Mesendoderm (in vitro differentiated cells): ENCODE measurements around the gene TOR1B.
"Not testable (repeated sequence)": the region's sequence is repeated elsewhere in the genome, so short reads cannot be mapped to it uniquely, and the experiment has no call there.

ENCODE experiments used
- DNase-seq: peaks from one replicate; pipeline ENCODE4 v3.0.0; 2013
- H2AK5ac ChIP-seq: 2 replicates; pipeline ENCODE4 v1.6.1; 2013; ENCODE audit warnings: low read length, inconsistent platforms
- H2BK120ac ChIP-seq: 2 replicates; pipeline ENCODE4 v1.6.1; 2013; ENCODE audit warnings: low read depth, mild to moderate bottlenecking, low read length, moderate library complexity, mixed read lengths
- H2BK15ac ChIP-seq: replicated peaks from 2 replicates; pipeline ENCODE4 v1.6.1; 2013; ENCODE audit warnings: low read depth, mild to moderate bottlenecking, moderate library complexity
- H2BK5ac ChIP-seq: 2 replicates; pipeline ENCODE4 v1.6.1; 2013; ENCODE audit warnings: low read length, inconsistent platforms
- H3K18ac ChIP-seq: 2 replicates; pipeline ENCODE4 v1.6.1; 2013; ENCODE audit warnings: mild to moderate bottlenecking, low read length, mixed read lengths
- H3K23ac ChIP-seq: one replicate; pipeline ENCODE4 v1.6.1; 2013; ENCODE audit warnings: low read length
- H3K27ac ChIP-seq: 2 replicates; pipeline ENCODE4 v1.5.1; 2013; ENCODE audit warnings: low read depth, mild to moderate bottlenecking, inconsistent platforms, low read length, moderate library complexity
- H3K27me3 ChIP-seq: 2 replicates; pipeline ENCODE4 v1.6.1; 2013; ENCODE audit warnings: low read length, control low read depth, mild to moderate bottlenecking, inconsistent platforms; ENCODE audit not compliant: insufficient read depth, poor library complexity
- H3K36me3 ChIP-seq: 2 replicates; pipeline ENCODE4 v1.6.1; 2013; ENCODE audit warnings: low read length, inconsistent platforms; ENCODE audit not compliant: control insufficient read depth, insufficient read depth
- H3K4ac ChIP-seq: one replicate; pipeline ENCODE4 v1.6.1; 2013; ENCODE audit warnings: low read depth, mild to moderate bottlenecking, low read length, moderate library complexity
- H3K4me1 ChIP-seq: 2 replicates; pipeline ENCODE4 v1.6.1; 2013; ENCODE audit warnings: low read depth, low read length, inconsistent platforms; ENCODE audit not compliant: control insufficient read depth
- H3K4me2 ChIP-seq: 2 replicates; pipeline ENCODE4 v1.6.1; 2013; ENCODE audit warnings: low read length
- H3K4me3 ChIP-seq: 2 replicates; pipeline ENCODE4 v1.5.1; 2013; ENCODE audit warnings: mild to moderate bottlenecking, low read length
- H3K56ac ChIP-seq: one replicate; pipeline ENCODE4 v1.6.1; 2013; ENCODE audit warnings: low read length
- H3K79me1 ChIP-seq: 2 replicates; pipeline ENCODE4 v1.6.1; 2013; ENCODE audit warnings: low read length, inconsistent platforms
- H3K79me2 ChIP-seq: 2 replicates; pipeline ENCODE4 v1.6.1; 2013; ENCODE audit warnings: mild to moderate bottlenecking, low read length; ENCODE audit not compliant: control insufficient read depth, insufficient read depth
- H3K9ac ChIP-seq: 2 replicates; pipeline ENCODE4 v1.6.1; 2013; ENCODE audit warnings: low read length, inconsistent platforms
- H4K5ac ChIP-seq: one replicate; pipeline ENCODE4 v1.6.1; 2013; ENCODE audit warnings: low read length
- H4K8ac ChIP-seq: one replicate; pipeline ENCODE4 v1.6.1; 2013; ENCODE audit warnings: low read depth, mild to moderate bottlenecking, control low read depth, low read length, moderate library complexity
- WGBS: extraction: QIAGEN DNeasy Blood & Tissue Kit; methylation state at CpG from one replicate; pipeline ENCODE4 v1.1.7; 2013; ENCODE audit warnings: low lambda C conversion rate, missing lambda C conversion rate; ENCODE audit not compliant: insufficient coverage; ENCODE audit errors: extremely low coverage; 5-methylcytosine and 5-hydroxymethylcytosine counted together

Gene TOR1B

GRCh38 chr9:129773262-129774048 is 29.5 kb upstream of the TOR1B start:
- H2BK15ac ChIP-seq: no peak overlapping the region
- no peak overlapping the region for H2BK120ac ChIP-seq
- no peak overlapping the region for H3K18ac ChIP-seq
- no peak for DNase-seq
- H3K23ac ChIP-seq: no peak overlapping the region
- H3K9ac ChIP-seq: no peak overlapping the region
- H2AK5ac ChIP-seq: no peak overlapping the region
- WGBS: no CpG with 5 or more reads among the region's 10 CpGs
- no peak overlapping the region for H2BK5ac ChIP-seq
- H3K27me3 ChIP-seq: no peaks in the 10 kb centered on the region
- no peak overlapping the region for H3K27ac ChIP-seq
- no peaks in the 10 kb centered on the region for H3K79me2 ChIP-seq
- no peak overlapping the region for H3K4ac ChIP-seq
- no peak overlapping the region for H3K56ac ChIP-seq
- no peak overlapping the region for H3K4me2 ChIP-seq
- H3K36me3 ChIP-seq: no peaks in the 10 kb centered on the region
- H4K5ac ChIP-seq: no peak overlapping the region
- no peak overlapping the region for H3K4me3 ChIP-seq
- H3K79me1 ChIP-seq: no peaks in the 10 kb centered on the region
- no peaks in the 10 kb centered on the region for H3K4me1 ChIP-seq
- H4K8ac ChIP-seq: no peak overlapping the region

GRCh38 chr9:129774791-129775447 is 28.1 kb upstream of the TOR1B start:
- Histone ChIP-seq H3K9ac (no peak overlapping the region), H3K56ac (no peak overlapping the region), H3K79me2 (no peaks in the 10 kb centered on the region), H3K27me3 (no peaks in the 10 kb centered on the region), H4K5ac (no peak overlapping the region), H3K27ac (no peak overlapping the region), H3K36me3 (no peaks in the 10 kb centered on the region), H3K4ac (no peak overlapping the region), H3K23ac (no peak overlapping the region), H2BK120ac (no peak overlapping the region), H3K79me1 (no peaks in the 10 kb centered on the region), H3K4me3 (no peak overlapping the region), H3K4me1 (no peaks in the 10 kb centered on the region), H3K18ac (no peak overlapping the region), H2AK5ac (no peak overlapping the region), H2BK15ac (no peak overlapping the region), H3K4me2 (no peak overlapping the region), H2BK5ac (no peak overlapping the region), H4K8ac (no peak overlapping the region)
- no peak for DNase-seq
- no CpG with 5 or more reads among the region's 20 CpGs for WGBS

- no peak overlapping the region for H3K4me3 ChIP-seq
- no peak overlapping the region for H3K56ac ChIP-seq
- no peak overlapping the region for H2BK15ac ChIP-seq
- H3K9ac ChIP-seq: no peak overlapping the region
- H3K4me2 ChIP-seq: no peak overlapping the region
- H3K79me2 ChIP-seq: no peaks in the 10 kb centered on the region
- H3K27me3 ChIP-seq: no peaks in the 10 kb centered on the region
- no peak for DNase-seq
- no peaks in the 10 kb centered on the region for H3K4me1 ChIP-seq
- no peak overlapping the region for H2BK120ac ChIP-seq
- no peak overlapping the region for H2AK5ac ChIP-seq
- no peak overlapping the region for H4K5ac ChIP-seq
- H4K8ac ChIP-seq: no peak overlapping the region
- WGBS: no CpG with 5 or more reads among the region's 2 CpGs
- H3K4ac ChIP-seq: no peak overlapping the region
- no peak overlapping the region for H3K27ac ChIP-seq
- no peak overlapping the region for H3K23ac ChIP-seq
- H3K36me3 ChIP-seq: no peaks in the 10 kb centered on the region
- no peak overlapping the region for H2BK5ac ChIP-seq
- H3K18ac ChIP-seq: no peak overlapping the region
- H3K79me1 ChIP-seq: no peaks in the 10 kb centered on the region
Measured at GRCh38 chr9:129775448-129775798, 27.6 kb upstream of the TOR1B start.

GRCh38 chr9:129776096-129776495 is 26.9 kb upstream of the TOR1B start:
- H3K79me1 ChIP-seq, DNase-seq, H3K9ac ChIP-seq, H3K27ac ChIP-seq, H3K4ac ChIP-seq, H2AK5ac ChIP-seq, H2BK120ac ChIP-seq, H4K8ac ChIP-seq, H3K4me2 ChIP-seq, H3K56ac ChIP-seq, H3K79me2 ChIP-seq, H4K5ac ChIP-seq, H2BK15ac ChIP-seq, H3K4me1 ChIP-seq, H3K27me3 ChIP-seq, H2BK5ac ChIP-seq, H3K18ac ChIP-seq, H3K4me3 ChIP-seq, H3K36me3 ChIP-seq, H3K23ac ChIP-seq: not testable (repeated sequence)
- WGBS: no CpG with 5 or more reads among the region's 4 CpGs

GRCh38 chr9:129776566-129776937 is 26.4 kb upstream of the TOR1B start:
- H3K4me3 ChIP-seq: no peak overlapping the region
- no peaks in the 10 kb centered on the region for H3K79me1 ChIP-seq
- no peak overlapping the region for H3K23ac ChIP-seq
- H3K18ac ChIP-seq: no peak overlapping the region
- no peaks in the 10 kb centered on the region for H3K4me1 ChIP-seq
- H3K4me2 ChIP-seq: no peak overlapping the region
- no peak overlapping the region for H3K4ac ChIP-seq
- no peak overlapping the region for H4K8ac ChIP-seq
- H3K27ac ChIP-seq: no peak overlapping the region
- H2BK5ac ChIP-seq: no peak overlapping the region
- H2BK120ac ChIP-seq: no peak overlapping the region
- H4K5ac ChIP-seq: no peak overlapping the region
- H3K27me3 ChIP-seq: no peaks in the 10 kb centered on the region
- no CpG with 5 or more reads among the region's 8 CpGs for WGBS
- DNase-seq: no peak
- H3K9ac ChIP-seq: no peak overlapping the region
- no peak overlapping the region for H3K56ac ChIP-seq
- no peaks in the 10 kb centered on the region for H3K36me3 ChIP-seq
- H3K79me2 ChIP-seq: no peaks in the 10 kb centered on the region
- no peak overlapping the region for H2BK15ac ChIP-seq
- H2AK5ac ChIP-seq: no peak overlapping the region
